HCT116 (cell line): ENCODE measurements around the gene ZNF593. TPM values are rescaled to one million over a fixed set of nuclear protein-coding genes. Genes with fewer than 3 reads are reported as not detected.

Experiments
- ATAC-seq: fragments of 200-7000 bp; cut with Tn5 transposase; 2 replicates; pipeline ENCODE4 v1.9.1; 2020; ENCODE audit warnings: mild to moderate bottlenecking, moderate library complexity
- Bru-seq: library from RNA; stranded (reverse); fragments of 400-500 nt; gene quantifications from one replicate; lab custom pipeline; 2021; lab: Mats Ljungman, UMichigan
- BruChase-seq, 2 experiments: library from RNA; stranded (reverse); fragments of 400-500 nt; gene quantifications; one replicate each; lab custom pipeline; 2021; lab: Mats Ljungman, UMichigan
- BruUV-seq: library from RNA; stranded (reverse); fragments of 400-500 nt; replicated peaks from 2 replicates; lab custom pipeline; 2021; lab: Mats Ljungman, UMichigan
- CTCF ChIA-PET: fragments of 300-600 bp; sonication (Branson Sonifier 250); formaldehyde crosslinking; loops from one replicate; lab custom pipeline; 2021; ENCODE audit warnings: antibody characterized with exemption; lab: Charles Lee
- POLR2A ChIA-PET: fragments of 300-600, 350-600 bp; sonication (Branson Sonifier 250); formaldehyde crosslinking; loops from one replicate; lab custom pipeline; 2021; ENCODE audit warnings: antibody characterized with exemption; lab: Charles Lee
- RAD21 ChIA-PET, 2 experiments: fragments of 300-600 bp; sonication (Branson Sonifier 250); formaldehyde crosslinking; loops; one replicate each; lab custom pipeline; 2023; ENCODE audit warnings: low total read pairs in 2 of 2; ENCODE audit not compliant: uncharacterized antibody in 2 of 2, unreplicated experiment in 2 of 2, low non-redundant PET in 1 of 2; lab: Charles Lee
- DNase-seq: peaks from one replicate; pipeline ENCODE4 v3.0.0-alpha.2; 2010; ENCODE audit warnings: low read depth, low spot score
- H2AFZ ChIP-seq: fragments of 200-600 bp; shearing (Covaris generic), sonication (generic); 2 replicates; pipeline ENCODE4 v1.6.1; 2017; ENCODE audit warnings: low read depth, mixed run types, mixed read lengths, antibody characterized with exemption, low read length; ENCODE audit not compliant: poor library complexity, severe bottlenecking
- H3K27ac ChIP-seq: 2 replicates; pipeline ENCODE4 v1.5.1; 2012; ENCODE audit warnings: low read depth, low read length
- H3K27me3 ChIP-seq: fragments of 200-600 bp; sonication (generic); 2 replicates; pipeline ENCODE4 v1.6.1; 2016; ENCODE audit warnings: mixed run types, low read length, mixed read lengths; ENCODE audit not compliant: insufficient read depth
- H3K36me3 ChIP-seq, 2 experiments: fragments of 200-500 bp in 1 of 2; fragments of 200-600 bp in 1 of 2; sonication (Bioruptor generic) in 1 of 2; sonication (generic) in 1 of 2; 2 replicates each; pipeline versions ENCODE4 v1.5.1 to v1.6.1; 2014 to 2016; ENCODE audit warnings: low read length in 2 of 2, inconsistent platforms in 1 of 2, mixed read lengths in 1 of 2, mixed run types in 1 of 2; ENCODE audit not compliant: insufficient read depth in 2 of 2, control insufficient read depth in 1 of 2
- H3K4me1 ChIP-seq, 2 experiments: fragments of 200-600 bp in 1 of 2; sonication (generic) in 1 of 2; 2 replicates each; pipeline versions ENCODE4 v1.5.1 to v1.6.1; 2012 to 2017; ENCODE audit warnings: low read length in 2 of 2, inconsistent platforms in 1 of 2, mild to moderate bottlenecking in 1 of 2, mixed read lengths in 1 of 2, mixed run types in 1 of 2, moderate library complexity in 1 of 2; ENCODE audit not compliant: insufficient read depth in 2 of 2, control insufficient read depth in 1 of 2
- H3K4me2 ChIP-seq: fragments of 200-600 bp; sonication (generic); 2 replicates; pipeline ENCODE4 v1.6.1; 2017; ENCODE audit warnings: mixed run types, low read length, mixed read lengths
- H3K4me3 ChIP-seq, 2 experiments: fragments of 200-600 bp in 1 of 2; sonication (generic) in 1 of 2; replicated peaks in 1 of 2; 2 replicates each; pipeline ENCODE4 v1.5.1; 2011 to 2016; ENCODE audit warnings: low read length in 2 of 2, control low read depth in 1 of 2, low read depth in 1 of 2, mild to moderate bottlenecking in 1 of 2, mixed read lengths in 1 of 2, mixed run types in 1 of 2
- H3K79me2 ChIP-seq: fragments of 200-600 bp; sonication (generic); 2 replicates; pipeline ENCODE4 v1.6.1; 2017; ENCODE audit warnings: mild to moderate bottlenecking, mixed run types, low read length, moderate library complexity, mixed read lengths; ENCODE audit not compliant: insufficient read depth
- H3K9ac ChIP-seq: fragments of 200-600 bp; sonication (generic); 2 replicates; pipeline ENCODE4 v1.6.1; 2016; ENCODE audit warnings: low read length, mixed read lengths
- H3K9me2 ChIP-seq: fragments of 200-600 bp; sonication (generic), shearing (Covaris generic); 2 replicates; pipeline ENCODE4 v1.6.1; 2017; ENCODE audit warnings: mixed run types, mild to moderate bottlenecking, moderate library complexity; ENCODE audit not compliant: insufficient read depth
- H3K9me3 ChIP-seq, 2 experiments: fragments of 200-500 bp in 1 of 2; fragments of 200-600 bp in 1 of 2; sonication (Bioruptor generic) in 1 of 2; sonication (generic) in 1 of 2; 2 replicates each; pipeline ENCODE4 v1.6.1; 2014 to 2017; ENCODE audit warnings: low read length in 2 of 2, mixed read lengths in 2 of 2, inconsistent platforms in 1 of 2, low read depth in 1 of 2, mild to moderate bottlenecking in 1 of 2, mixed run types in 1 of 2, moderate library complexity in 1 of 2; ENCODE audit not compliant: control insufficient read depth in 1 of 2, insufficient read depth in 1 of 2
- H4K20me1 ChIP-seq: fragments of 200-600 bp; sonication (generic), shearing (Covaris generic); 2 replicates; pipeline ENCODE4 v1.6.1; 2017; ENCODE audit warnings: mixed run types, mild to moderate bottlenecking, moderate library complexity; ENCODE audit not compliant: insufficient read depth
- CTCF ChIP-seq, 3 experiments: fragments of 200-600 bp in 1 of 3; sonication (generic) in 1 of 3; IDR thresholded peaks in 2 of 3; conservative IDR thresholded peaks in 1 of 3; 2 replicates each; pipeline ENCODE4 v1.5.1; 2012 to 2017; ENCODE audit warnings: low read depth in 2 of 3, low read length in 2 of 3, antibody characterized with exemption in 1 of 3, borderline replicate concordance in 1 of 3, control low read depth in 1 of 3, mild to moderate bottlenecking in 1 of 3, mixed read lengths in 1 of 3, mixed run types in 1 of 3, moderate library complexity in 1 of 3; ENCODE audit not compliant: insufficient read depth in 1 of 3
- EZH2 ChIP-seq: fragments of 200-600 bp; sonication (generic); IDR thresholded peaks from 2 replicates; pipeline ENCODE4 v1.6.1; 2017; ENCODE audit warnings: antibody characterized with exemption, mixed run types
- MAX ChIP-seq: IDR thresholded peaks from 2 replicates; pipeline ENCODE4 v1.6.1; 2012
- POLR2AphosphoS5 ChIP-seq: IDR thresholded peaks from 2 replicates; pipeline ENCODE4 v1.6.1; 2011; ENCODE audit warnings: mild to moderate bottlenecking, low read depth, low read length, moderate library complexity
- RAD21 ChIP-seq: IDR thresholded peaks from 2 replicates; pipeline ENCODE4 v1.6.1; 2012; ENCODE audit warnings: low read depth, mild to moderate bottlenecking
- REST ChIP-seq: IDR thresholded peaks from 2 replicates; pipeline ENCODE4 v1.6.1; 2012; ENCODE audit warnings: low read depth
- SIN3A ChIP-seq: IDR thresholded peaks from 2 replicates; pipeline ENCODE4 v1.6.1; 2012; ENCODE audit warnings: low read depth
- TCF7L2 ChIP-seq: IDR thresholded peaks from 2 replicates; pipeline ENCODE4 v1.7.0; 2011; ENCODE audit warnings: borderline replicate concordance, inconsistent platforms; ENCODE audit not compliant: insufficient read depth, insufficient read length; ENCODE audit errors: extremely low read depth
- YY1 ChIP-seq: IDR thresholded peaks from 2 replicates; pipeline ENCODE4 v1.6.1; 2011; ENCODE audit warnings: low read length, low read depth, moderate library complexity, mild to moderate bottlenecking; ENCODE audit not compliant: insufficient replicate concordance; ENCODE audit errors: extremely low read depth
- ZBTB33 ChIP-seq: IDR thresholded peaks from 2 replicates; pipeline ENCODE4 v1.6.1; 2011; ENCODE audit warnings: mild to moderate bottlenecking, low read length, moderate library complexity; ENCODE audit not compliant: insufficient replicate concordance; ENCODE audit errors: extremely low read depth
- ZFX ChIP-seq: fragments of 450-650 bp; IDR thresholded peaks from 2 replicates; pipeline ENCODE4 v1.6.1; 2017
- intact Hi-C: fragments of 100-400 bp; cut with micrococcal nuclease; formaldehyde crosslinking; loops from 2 replicates; pipeline ENCODE4 v1.10.0; 2022
- long read RNA-seq: library from polyadenylated mRNA; unstranded; transcript quantifications from one replicate; pipeline ENCODE4 v2.0.0, GENCODE V29; 2021; ENCODE audit not compliant: unreplicated experiment
- polyA plus RNA-seq: library from polyadenylated mRNA; unstranded; fragments of >200 nt; gene quantifications from 2 replicates; pipeline ENCODE4 v1.2.1, GENCODE V29; 2012; ENCODE audit warnings: missing spikeins
- total RNA-seq: library from RNA; stranded (reverse); gene quantifications from one replicate; pipeline ENCODE4 v1.2.1, GENCODE V29; 2021; ENCODE audit not compliant: unreplicated experiment

Gene ZNF593
- total RNA-seq (62.4 TPM), Bru-seq, nascent RNA (percentile 78 among the genes with signal in this experiment), BruChase-seq, experiment 1, labeled RNA remaining after a 6-hour chase (percentile 89 among the genes with signal in this experiment), BruChase-seq, experiment 2, labeled RNA remaining after a 2-hour chase (percentile 88 among the genes with signal in this experiment)
- polyA plus RNA-seq, result 87.9 and 95.9 TPM in 2 replicates
- long read RNA-seq, transcript ZNF593-202 (3 exons, 675 nt), result major isoform, 37 of 41 reads
- long read RNA-seq, partial matches to known transcripts, result 0 of 41 reads
- long read RNA-seq, other reads (novel, unspliced or antisense), result 4 of 41 reads

GRCh38 chr1:26169669-26170471 lies at the start of gene ZNF593:
TSS of gene ZNF593 (plus strand) at chr1:26169908. CDS start at chr1:26169984, 76 bp downstream.
- CTCF ChIA-PET, result interaction anchor here (0.7 to 2.0 kb wide), 20 partner anchors 8 to 247 kb away, joined by 3 to 27 read pairs (median 4); partner anchors contain the start of gene CEP85
- no peaks in the 10 kb centered on the region for H3K27me3 ChIP-seq
- intact Hi-C loops, result loop anchor here (5.0 kb wide), 3 partner anchors 133 to 222 kb away; no protein-coding TSS in a partner anchor
- RAD21 ChIA-PET, result interaction anchor here (0.7 to 1.0 kb wide), 2 partner anchors 64 kb away, joined by 4 to 6 read pairs; partner anchors contain the start of gene CEP85 (in 2 of the 2)
- peaks cover 20% of the 10 kb centered on the region for H3K79me2 ChIP-seq
- ATAC-seq (peak; percentile 92), DNase-seq (peak; percentile 86)
- peak; percentile 27 for TF ChIP-seq TCF7L2
- TF ChIP-seq RAD21, result peak; percentile 59
- TF ChIP-seq POLR2AphosphoS5, result peak; percentile 91
- peak; percentile 56; the same call in 1 of the 2 replicates for TF ChIP-seq ZFX
- TF ChIP-seq SIN3A, result no peak; the same call in none of the 2 replicates
- TF ChIP-seq ZBTB33, result peak; percentile 43
- peak; percentile 57 for TF ChIP-seq YY1
- peak; percentile 98 for TF ChIP-seq MAX
- no peak for TF ChIP-seq EZH2
- TF ChIP-seq REST, result no peak
- peak; percentile 80 to 84 (median 81) for TF ChIP-seq CTCF (IDR thresholded peaks at IDR 0.05 in 2 of 3, conservative IDR thresholded peaks at IDR 0.05 in 1 of 3; ENCODE audit: borderline replicate concordance in 1 of 3, insufficient read depth in 1 of 3, low read depth in 2 of 3, low read length in 2 of 3)
- POLR2A ChIA-PET, result interaction anchor here (1.2 to 1.6 kb wide), 4 partner anchors 9 to 64 kb away, joined by 3 to 8 read pairs (median 5); partner anchors contain the start of gene CEP85
- no peaks in the 10 kb centered on the region; a peak in 1 of 4 replicates for H3K36me3 ChIP-seq
- TSS peak; percentile 87 for BruUV-seq
- H3K9me2 ChIP-seq, result no peaks in the 10 kb centered on the region
- H3K4me2 ChIP-seq, result peak within 1 kb of the TSS; percentile 98
- H3K4me1 ChIP-seq, result peaks cover 4 to 22% of the 10 kb centered on the region in 2 experiments; a peak in 3 of 4 replicates
- H4K20me1 ChIP-seq, result no peaks in the 10 kb centered on the region
- H3K4me3 ChIP-seq, result peak within 1 kb of the TSS; percentile 89 to 96
- H3K27ac ChIP-seq, result peak within 1 kb of the TSS; percentile 74
- peak within 1 kb of the TSS; percentile 33 for H2AFZ ChIP-seq
- H3K9me3 ChIP-seq, result no peaks in the 10 kb centered on the region
- peak within 1 kb of the TSS; percentile 93 for H3K9ac ChIP-seq
